HK-2 (cell line): ENCODE data around the gene PRKAG2.
"Not testable (repeated sequence)": the region's sequence is repeated elsewhere in the genome, so short reads cannot be mapped to it uniquely, and the experiment has no call there.

Experiments used
- DNase-seq: peaks from one replicate; pipeline ENCODE4 v3.0.0-alpha.2; 2018; ENCODE audit not compliant: unreplicated experiment

PRKAG2 gene

GRCh38 chr7:151767557-151767956 lies 109.4 kb downstream of the PRKAG2 start:
- no peak for DNase-seq

- DNase-seq: no peak
Observed at GRCh38 chr7:151764056-151764920, 112.6 kb downstream of the PRKAG2 start.

GRCh38 chr7:151763420-151763984 lies 113.4 kb downstream of the PRKAG2 start:
- no peak for DNase-seq

- DNase-seq: no peak
Observed at GRCh38 chr7:151762583-151763245, 114.2 kb downstream of the PRKAG2 start.

GRCh38 chr7:151761957-151762356 lies 115.0 kb downstream of the PRKAG2 start:
- no peak for DNase-seq

- no peak for DNase-seq
Observed at GRCh38 chr7:151761231-151761630, 115.7 kb downstream of the PRKAG2 start.

- DNase-seq: peak; percentile 65
Observed at GRCh38 chr7:151759591-151760042, 117.3 kb downstream of the PRKAG2 start.

GRCh38 chr7:151758622-151759540 lies 118.0 kb downstream of the PRKAG2 start:
- DNase-seq: no peak

GRCh38 chr7:151757274-151757673 lies 119.6 kb downstream of the PRKAG2 start:
- no peak for DNase-seq

GRCh38 chr7:151756866-151757265 lies 120.0 kb downstream of the PRKAG2 start:
- no peak for DNase-seq

GRCh38 chr7:151756076-151756731 lies 120.7 kb downstream of the PRKAG2 start:
- DNase-seq: peak; percentile 65

GRCh38 chr7:151755131-151755801 lies 121.6 kb downstream of the PRKAG2 start:
- DNase-seq: no peak

GRCh38 chr7:151754688-151755130 lies 122.2 kb downstream of the PRKAG2 start:
- no peak for DNase-seq

GRCh38 chr7:151754142-151754590 lies 122.7 kb downstream of the PRKAG2 start:
- peak; percentile 95 for DNase-seq

- no peak for DNase-seq
Observed at GRCh38 chr7:151752816-151753595, 123.9 kb downstream of the PRKAG2 start.

GRCh38 chr7:151752037-151752436 lies 124.9 kb downstream of the PRKAG2 start:
- DNase-seq: no peak

GRCh38 chr7:151748733-151749132 lies 128.2 kb downstream of the PRKAG2 start:
- DNase-seq: no peak

- not testable (repeated sequence) for DNase-seq
Observed at GRCh38 chr7:151748021-151748420, 128.9 kb downstream of the PRKAG2 start.

- no peak for DNase-seq
Observed at GRCh38 chr7:151745706-151746105, 131.2 kb downstream of the PRKAG2 start.
